ENCODE measurements around the gene VANGL2.

VANGL2 gene

DNA sequence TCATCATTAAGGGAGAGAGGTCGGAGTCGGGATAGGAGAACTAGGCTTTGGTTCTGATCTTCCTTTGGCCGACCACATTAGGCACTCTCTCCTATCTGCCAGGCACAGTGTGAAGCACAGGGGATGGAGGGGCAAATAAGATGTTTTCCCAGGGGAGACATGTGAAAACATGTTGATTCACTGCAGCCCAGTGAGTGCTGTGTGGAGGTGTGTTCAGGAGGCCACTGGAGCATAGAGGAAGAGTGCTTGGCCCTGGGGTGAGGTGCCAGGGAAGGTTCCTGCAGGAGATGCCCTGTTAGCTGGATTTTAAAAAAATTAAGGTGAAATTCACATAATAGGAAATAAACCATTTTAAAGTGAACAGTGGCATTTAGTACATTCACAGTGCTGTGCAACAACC, 3.7 kb downstream of the VANGL2 start:
- TF ChIP-seq, protein P1, sequence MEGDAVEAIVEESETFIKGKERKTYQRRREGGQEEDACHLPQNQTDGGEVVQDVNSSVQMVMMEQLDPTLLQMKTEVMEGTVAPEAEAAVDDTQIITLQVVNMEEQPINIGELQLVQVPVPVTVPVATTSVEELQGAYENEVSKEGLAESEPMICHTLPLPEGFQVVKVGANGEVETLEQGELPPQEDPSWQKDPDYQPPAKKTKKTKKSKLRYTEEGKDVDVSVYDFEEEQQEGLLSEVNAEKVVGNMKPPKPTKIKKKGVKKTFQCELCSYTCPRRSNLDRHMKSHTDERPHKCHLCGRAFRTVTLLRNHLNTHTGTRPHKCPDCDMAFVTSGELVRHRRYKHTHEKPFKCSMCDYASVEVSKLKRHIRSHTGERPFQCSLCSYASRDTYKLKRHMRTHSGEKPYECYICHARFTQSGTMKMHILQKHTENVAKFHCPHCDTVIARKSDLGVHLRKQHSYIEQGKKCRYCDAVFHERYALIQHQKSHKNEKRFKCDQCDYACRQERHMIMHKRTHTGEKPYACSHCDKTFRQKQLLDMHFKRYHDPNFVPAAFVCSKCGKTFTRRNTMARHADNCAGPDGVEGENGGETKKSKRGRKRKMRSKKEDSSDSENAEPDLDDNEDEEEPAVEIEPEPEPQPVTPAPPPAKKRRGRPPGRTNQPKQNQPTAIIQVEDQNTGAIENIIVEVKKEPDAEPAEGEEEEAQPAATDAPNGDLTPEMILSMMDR (IDR thresholded peaks at IDR 0.05; ENCODE audit: low read depth, low read length): no peak
- Histone ChIP-seq H3K27me3 (ENCODE audit: insufficient read depth, low read depth, severe bottlenecking) (no peaks in the 10 kb centered on the region), H3K9me3 (ENCODE audit: severe bottlenecking) (no peaks in the 10 kb centered on the region), H3K27ac (no peak overlapping the region), H3K36me3 (peaks cover 55% of the 10 kb centered on the region), H3K4me3 (ENCODE audit: low read depth, low read length) (no peak overlapping the region)
- DNase-seq: no peak

GRCh38 chr1:160405331-160405877, 5.0 kb downstream of the VANGL2 start:
- H3K36me3 ChIP-seq: peaks cover 66% of the 10 kb centered on the region
- no peak overlapping the region for H3K27ac ChIP-seq
- no peaks in the 10 kb centered on the region for H3K9me3 ChIP-seq (ENCODE audit: severe bottlenecking)
- TF ChIP-seq, protein P1 (IDR thresholded peaks at IDR 0.05; ENCODE audit: low read depth, low read length): no peak
- no peak for DNase-seq
- H3K4me3 ChIP-seq (ENCODE audit: low read depth, low read length): no peak overlapping the region
- H3K27me3 ChIP-seq (ENCODE audit: insufficient read depth, low read depth, severe bottlenecking): no peaks in the 10 kb centered on the region

DNA sequence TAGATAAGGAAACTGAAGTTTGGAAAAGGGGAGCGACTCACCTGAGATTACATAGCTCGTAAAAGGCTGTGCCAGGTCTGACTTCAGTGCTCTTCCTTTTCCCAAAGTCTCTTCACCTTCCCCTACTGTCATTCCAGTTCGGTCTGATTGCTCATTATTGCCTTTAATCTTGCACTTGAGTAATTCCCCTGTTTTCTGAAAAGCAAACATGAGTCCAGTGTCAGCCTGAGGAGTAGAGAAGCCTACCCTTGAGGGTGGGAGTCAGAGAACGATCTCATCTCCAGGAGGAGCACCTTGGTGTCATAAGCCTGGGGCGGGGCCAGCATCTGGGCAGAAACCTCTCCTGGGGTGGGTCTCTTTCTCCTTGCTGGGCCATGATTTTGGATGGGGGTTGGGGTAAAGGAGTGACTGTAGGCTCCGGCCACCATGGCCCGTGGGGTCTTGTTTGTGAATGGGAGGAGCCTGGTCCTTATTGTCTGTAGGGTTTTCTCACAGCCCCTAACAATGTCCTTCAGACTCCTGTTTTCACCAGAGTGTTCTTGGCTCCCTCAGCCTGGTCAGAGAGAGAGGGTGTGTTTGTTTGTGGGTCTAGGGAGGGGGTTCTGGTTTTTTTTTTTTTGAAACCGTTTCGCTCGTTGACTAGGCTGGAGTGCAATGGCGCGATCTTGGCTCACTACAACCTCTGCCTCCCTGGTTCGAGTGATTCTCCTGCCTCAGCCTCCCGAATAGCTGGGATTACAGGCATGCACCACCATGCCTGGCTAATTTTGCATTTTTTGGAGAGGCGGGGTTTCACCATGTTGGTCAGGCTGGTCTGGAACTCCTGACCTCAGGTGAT, 6.0 kb downstream of the VANGL2 start:
- TF ChIP-seq, protein P1 (IDR thresholded peaks at IDR 0.05; ENCODE audit: low read depth, low read length): no peak
- Histone ChIP-seq H3K4me3 (ENCODE audit: low read depth, low read length) (no peak overlapping the region), H3K36me3 (peaks cover 63% of the 10 kb centered on the region), H3K27ac (no peak overlapping the region), H3K9me3 (ENCODE audit: severe bottlenecking) (no peaks in the 10 kb centered on the region), H3K27me3 (ENCODE audit: insufficient read depth, low read depth, severe bottlenecking) (no peaks in the 10 kb centered on the region)
- no peak for DNase-seq

DNA sequence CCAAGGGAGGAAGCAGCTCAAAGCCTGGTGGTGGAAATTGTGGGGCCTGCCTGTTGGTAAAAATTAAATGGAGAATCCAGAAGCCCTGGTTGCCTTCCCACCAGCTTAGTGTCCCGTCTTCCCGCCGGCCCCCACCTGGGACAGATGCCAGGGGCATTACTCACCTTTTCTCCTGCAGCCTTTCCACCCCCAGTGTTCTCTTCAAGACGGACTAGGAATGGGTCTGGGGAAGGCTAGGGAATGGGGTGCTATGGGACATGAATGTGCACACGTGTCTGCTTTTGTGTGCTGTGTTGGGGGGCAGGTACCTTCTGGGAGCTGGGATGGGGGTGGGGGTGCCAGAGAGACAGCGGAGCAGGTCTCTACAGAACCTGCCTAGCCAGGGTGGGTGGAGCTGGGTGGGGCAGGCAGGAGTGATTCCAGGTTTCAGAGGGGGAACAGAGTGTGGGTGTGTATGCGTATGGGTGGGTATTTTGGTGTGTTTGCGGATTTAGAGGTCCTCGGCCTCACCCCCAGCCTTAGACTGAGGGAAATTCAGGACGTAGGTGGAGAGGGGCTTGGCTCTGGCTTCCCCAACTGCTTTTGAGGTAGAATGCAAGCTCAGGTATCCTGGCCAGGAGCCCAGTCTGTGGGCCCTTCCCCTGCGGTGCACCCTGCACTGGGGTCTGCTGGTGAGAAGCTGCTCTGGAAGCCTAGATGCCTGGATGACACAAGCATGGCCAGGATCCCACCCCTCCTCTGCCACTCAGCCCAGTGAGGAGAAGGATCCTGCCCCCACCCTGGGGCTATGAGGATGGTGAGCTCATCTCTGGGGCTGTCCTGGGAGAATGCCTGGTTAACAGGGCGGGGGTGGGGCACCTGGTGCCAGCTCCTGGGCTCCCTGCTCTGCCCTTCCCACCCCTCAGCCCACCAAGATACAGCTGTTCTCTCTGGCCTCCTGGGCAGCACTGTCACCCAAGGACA, 7.8 kb downstream of the VANGL2 start:
- DNase-seq: no peak
- Histone ChIP-seq H3K27ac (peak overlapping the region; percentile 32), H3K4me3 (ENCODE audit: low read depth, low read length) (no peak overlapping the region), H3K36me3 (peaks cover 60% of the 10 kb centered on the region), H3K27me3 (ENCODE audit: insufficient read depth, low read depth, severe bottlenecking) (no peaks in the 10 kb centered on the region), H3K9me3 (ENCODE audit: severe bottlenecking) (no peaks in the 10 kb centered on the region)
- TF ChIP-seq, protein P1 (IDR thresholded peaks at IDR 0.05; ENCODE audit: low read depth, low read length): no peak

DNA sequence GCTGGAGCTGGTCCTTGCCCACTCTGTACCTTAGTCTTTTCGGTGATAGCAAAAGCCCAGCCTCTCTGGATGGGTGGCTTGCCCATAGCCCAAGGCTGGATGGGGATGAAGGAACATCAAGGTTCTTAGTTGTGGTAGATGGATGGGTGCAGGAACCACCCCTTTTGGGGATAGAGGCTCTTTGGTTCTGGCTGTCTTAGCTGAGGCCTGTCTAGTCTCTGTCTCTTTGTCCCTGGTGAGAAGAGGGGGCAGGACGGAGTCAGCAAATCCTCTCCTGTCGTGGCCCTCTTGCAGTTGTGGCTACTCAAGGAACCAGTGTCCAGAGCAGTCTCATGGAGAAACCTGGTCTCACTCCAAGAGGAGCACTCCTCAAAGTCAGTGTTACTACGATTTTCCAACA, 8.5 kb downstream of the VANGL2 start:
- TF ChIP-seq, protein P1 (IDR thresholded peaks at IDR 0.05; ENCODE audit: low read depth, low read length): no peak
- peaks cover 54% of the 10 kb centered on the region for H3K36me3 ChIP-seq

More for the DNA sequence above, 8.5 kb downstream of the VANGL2 start:
- H3K27ac ChIP-seq: no peak overlapping the region
- DNase-seq: no peak
- H3K27me3 ChIP-seq (ENCODE audit: insufficient read depth, low read depth, severe bottlenecking): no peaks in the 10 kb centered on the region
- H3K9me3 ChIP-seq (ENCODE audit: severe bottlenecking): no peaks in the 10 kb centered on the region
- H3K4me3 ChIP-seq (ENCODE audit: low read depth, low read length): no peak overlapping the region

All from WERI-Rb-1 (cell line).